ENCODE results near the gene SYT7.
"Not testable (repeated sequence)": the region's sequence is repeated elsewhere in the genome, so short reads cannot be mapped to it uniquely, and the experiment has no call there.

The SYT7 gene

DNA sequence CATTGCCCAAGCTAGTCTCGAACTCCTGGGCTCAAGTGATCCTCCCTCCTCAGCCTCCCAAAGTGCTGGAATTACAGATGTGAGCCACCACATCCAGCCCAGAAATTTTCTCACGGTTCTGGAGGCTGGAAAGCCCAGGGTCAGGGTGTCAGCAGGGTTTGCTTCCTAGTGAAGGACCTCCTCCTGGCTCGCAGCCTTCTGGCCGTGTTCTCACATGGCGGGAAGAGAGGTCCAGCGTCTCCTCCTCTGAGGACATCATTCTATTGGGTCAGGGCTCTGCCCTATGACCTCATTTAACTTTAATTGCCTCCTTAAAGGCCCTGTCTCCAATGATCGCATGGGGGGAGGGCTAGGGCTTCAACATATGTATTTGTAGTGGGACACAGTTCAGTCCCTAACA, 112.9 kb downstream of the SYT7 start:
- DNase-seq: no peak

DNA sequence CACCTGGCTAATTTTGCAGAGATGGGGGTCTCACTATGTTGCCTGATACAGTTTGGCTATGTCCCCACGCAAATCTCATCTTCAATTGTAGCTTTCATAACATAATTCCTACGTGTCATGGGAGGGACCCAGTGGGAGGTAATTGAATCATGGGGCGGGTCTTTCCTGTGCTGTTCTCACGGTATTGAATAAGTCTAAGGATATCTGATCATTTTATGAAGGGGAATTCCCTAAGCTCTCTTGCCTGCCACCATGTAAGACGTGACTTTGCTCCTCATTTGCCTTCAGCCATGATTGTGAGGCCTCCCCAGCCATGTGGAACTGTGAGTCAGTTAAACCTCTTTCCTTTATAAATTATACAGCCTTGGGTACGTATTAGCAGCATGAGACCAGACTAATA, 113.3 kb downstream of the SYT7 start:
- DNase-seq: not testable (repeated sequence)

Data from GDM1 (cell line).